ENCODE data around the gene ADPRH.
"Not testable (repeated sequence)": the region's sequence is repeated elsewhere in the genome, so short reads cannot be mapped to it uniquely, and the experiment has no call there.

The ADPRH gene

DNA sequence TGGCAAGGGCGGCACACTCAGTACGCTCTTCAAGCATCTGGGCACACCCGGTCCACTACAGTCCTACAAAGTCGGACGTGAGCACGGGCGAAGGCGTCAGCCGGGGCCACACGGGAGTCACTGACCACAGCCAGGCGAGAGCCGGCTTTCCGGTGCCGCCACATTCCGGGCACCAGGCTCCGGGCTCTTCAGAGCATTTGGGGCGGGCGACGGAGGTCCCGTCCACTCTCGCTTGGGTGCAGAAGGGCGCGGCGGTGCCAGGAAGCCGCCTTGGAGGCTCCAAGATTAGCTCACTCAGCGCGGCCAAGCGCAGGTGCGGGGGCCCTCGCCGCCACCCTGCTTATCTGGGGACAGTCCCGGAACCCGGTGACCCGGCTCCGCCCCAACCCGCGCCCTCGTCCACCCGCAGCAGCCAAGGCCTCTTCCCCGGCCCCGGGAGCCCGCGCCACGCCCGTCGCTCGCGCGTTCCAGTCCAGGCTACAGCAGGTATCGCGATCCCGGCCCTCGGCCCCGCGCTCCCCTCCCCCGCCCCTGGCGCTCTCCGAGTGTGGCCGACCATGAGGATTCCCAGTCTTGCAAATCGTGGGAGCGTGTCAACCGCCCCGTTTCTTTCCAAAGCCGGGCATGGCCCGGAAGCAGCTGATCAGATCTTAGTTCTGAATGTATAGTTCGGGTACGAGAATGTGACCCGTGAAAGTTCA, at the start of gene ADPRH:
Gene ADPRH (plus strand): TSS at position 127 of the 701 bp plus-strand sequence. CDS start 2,678 bp downstream, outside the sequence.
- peak; percentile 39 to 46 for DNase-seq

- DNase-seq, result no peak
These were observed 49.4 kb upstream of the ADPRH start for GRCh38 chr3:119529883-119530282.

DNA sequence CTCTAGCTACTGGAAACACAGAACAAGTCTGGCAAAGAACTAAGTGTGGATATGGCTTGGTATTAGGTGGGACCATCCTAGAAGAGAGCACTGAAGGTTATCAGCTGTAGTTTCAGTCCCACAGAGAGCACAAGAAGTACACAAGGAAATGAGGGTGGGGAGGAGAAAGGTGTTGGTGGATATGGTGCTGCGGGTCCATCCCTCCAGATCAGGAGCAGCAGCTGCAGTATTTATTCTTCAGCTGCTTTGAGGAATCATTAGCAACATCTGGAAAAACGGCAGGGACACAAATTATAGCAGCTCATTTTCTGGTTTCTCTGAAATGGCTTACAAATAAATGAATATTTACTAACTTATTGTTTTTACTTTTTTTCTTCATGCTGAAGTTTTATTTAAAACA, 48.8 kb upstream of the ADPRH start:
- DNase-seq, result no peak

- no peak for DNase-seq
These were observed 48.1 kb upstream of the ADPRH start for GRCh38 chr3:119531151-119531550.

GRCh38 chr3:119534296-119534695, 45.0 kb upstream of the ADPRH start:
- DNase-seq, result no peak

- no peak for DNase-seq
These were observed 42.5 kb upstream of the ADPRH start for GRCh38 chr3:119536757-119537156.

- DNase-seq, result no peak
These were observed 40.5 kb upstream of the ADPRH start for GRCh38 chr3:119538772-119539171.

GRCh38 chr3:119541547-119541946, 37.7 kb upstream of the ADPRH start:
- no peak for DNase-seq

GRCh38 chr3:119542168-119542767, 37.0 kb upstream of the ADPRH start:
- DNase-seq, result no peak

GRCh38 chr3:119543147-119543546, 36.1 kb upstream of the ADPRH start:
- no peak for DNase-seq

DNA sequence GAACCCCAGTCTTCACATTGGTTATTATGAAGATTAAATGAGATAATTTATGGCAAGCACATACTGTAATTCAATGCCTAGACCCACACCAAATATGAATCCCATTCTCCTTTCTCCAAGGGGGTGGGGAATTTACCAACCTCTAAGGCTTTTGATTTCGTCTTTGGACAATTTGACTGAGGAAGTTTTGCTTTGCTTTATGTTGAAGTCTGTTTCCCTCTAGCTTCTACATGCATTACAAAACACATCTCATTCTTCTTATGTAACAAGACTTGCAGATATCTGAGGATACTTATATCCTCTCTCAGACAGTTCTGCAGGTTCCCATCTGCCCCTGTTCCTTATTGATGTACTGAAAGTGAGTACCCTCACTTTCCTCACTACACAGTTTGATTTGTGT, 32.1 kb upstream of the ADPRH start:
- no peak for DNase-seq

DNA sequence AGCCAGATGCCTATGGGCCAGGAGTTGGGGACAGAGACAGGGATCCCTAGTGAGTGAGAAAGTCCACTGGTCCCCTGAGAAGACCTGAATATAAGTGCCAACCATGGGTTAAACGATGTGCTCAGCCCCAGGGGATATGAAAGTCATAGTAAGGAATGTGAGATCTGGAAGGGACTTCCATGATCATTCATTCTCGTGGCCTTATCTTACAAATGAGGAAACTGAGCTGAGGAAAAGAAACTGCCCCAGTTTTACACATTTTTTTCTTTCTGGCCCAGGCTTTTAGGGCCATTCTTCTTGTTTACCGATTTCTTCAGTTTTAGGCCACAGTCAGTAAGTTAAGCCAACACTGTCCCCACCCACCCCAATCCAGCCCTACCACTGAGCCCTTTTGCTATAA, 31.0 kb upstream of the ADPRH start:
- DNase-seq, result no peak

GRCh38 chr3:119550192-119550910, 28.9 kb upstream of the ADPRH start:
- DNase-seq, result no peak

DNA sequence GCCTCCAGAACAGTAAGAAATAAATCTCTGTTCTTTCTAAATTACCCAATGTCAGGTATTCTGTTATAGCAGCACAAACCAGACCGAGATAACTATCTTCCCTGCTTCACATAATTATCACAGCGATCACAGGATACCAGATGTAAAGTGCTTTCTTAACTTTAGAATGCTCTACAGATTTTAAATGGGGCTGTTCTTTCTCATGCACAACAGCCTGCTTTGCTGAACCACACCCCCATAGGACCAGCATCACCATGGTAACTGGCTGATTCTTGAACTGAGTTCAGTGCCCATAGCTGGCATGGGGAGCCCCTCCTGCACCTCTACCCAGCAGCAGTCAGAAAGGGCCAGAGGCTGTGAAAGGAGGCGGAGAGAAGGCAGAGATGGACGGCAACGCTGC, 27.7 kb upstream of the ADPRH start:
- DNase-seq, result no peak

- not testable (repeated sequence) for DNase-seq
These were observed 26.4 kb upstream of the ADPRH start for GRCh38 chr3:119552928-119553327.

- DNase-seq, result no peak
These were observed 25.4 kb upstream of the ADPRH start for GRCh38 chr3:119553823-119554415.

DNA sequence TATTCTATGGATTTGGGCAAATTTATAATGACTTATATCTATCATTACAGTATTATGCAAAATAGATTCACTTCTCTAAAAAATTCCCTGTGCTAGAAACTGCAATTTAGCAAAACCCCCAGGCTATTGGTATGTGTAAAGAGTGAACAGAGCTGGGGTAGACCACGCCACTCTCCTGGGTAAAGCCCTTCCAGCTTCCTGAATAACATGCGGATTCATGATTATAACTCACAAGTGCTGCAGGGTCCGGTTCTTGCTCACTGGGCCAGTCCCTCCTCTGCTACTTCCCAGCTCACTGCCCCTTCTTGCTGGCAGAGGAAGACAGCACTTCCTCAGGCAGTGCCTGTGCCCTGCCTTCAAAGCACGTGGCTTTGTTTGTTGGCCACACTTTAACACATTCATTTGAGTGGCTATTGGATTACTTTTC, 24.0 kb upstream of the ADPRH start:
- DNase-seq, result no peak

GRCh38 chr3:119555929-119556328, 23.4 kb upstream of the ADPRH start:
- DNase-seq, result no peak

DNA sequence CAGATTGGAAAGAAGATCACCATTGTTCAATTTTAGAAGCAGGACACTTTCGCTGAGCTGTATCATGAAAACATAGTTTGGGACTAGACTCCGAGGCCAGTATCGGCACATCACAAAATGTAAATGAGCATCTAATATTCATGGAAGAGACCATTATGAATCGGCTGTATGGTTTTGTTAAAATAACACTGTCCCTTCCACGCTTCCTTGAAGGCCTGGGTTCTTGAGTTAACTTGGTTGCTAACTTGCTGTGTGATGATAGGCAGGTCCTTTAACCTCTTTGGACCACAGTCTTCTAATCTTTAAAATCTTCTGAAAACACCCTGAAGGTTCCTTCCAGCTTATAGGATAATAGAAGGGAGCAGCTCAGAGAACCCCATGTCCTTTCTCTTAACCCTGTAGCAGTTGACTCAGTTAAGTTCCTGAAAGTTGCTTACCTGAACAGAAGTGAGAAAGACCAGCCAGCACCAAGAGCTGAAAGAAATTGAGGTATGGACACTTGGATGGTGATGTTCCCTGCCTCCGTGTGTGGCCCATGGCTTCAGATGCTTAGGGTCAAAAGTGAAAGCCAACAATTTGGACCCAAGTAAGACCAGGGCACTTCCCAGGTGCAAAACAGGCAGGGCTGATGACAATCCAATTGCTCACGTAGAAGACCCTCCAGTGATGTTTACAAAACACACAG, 22.0 kb upstream of the ADPRH start:
- no peak for DNase-seq

DNA sequence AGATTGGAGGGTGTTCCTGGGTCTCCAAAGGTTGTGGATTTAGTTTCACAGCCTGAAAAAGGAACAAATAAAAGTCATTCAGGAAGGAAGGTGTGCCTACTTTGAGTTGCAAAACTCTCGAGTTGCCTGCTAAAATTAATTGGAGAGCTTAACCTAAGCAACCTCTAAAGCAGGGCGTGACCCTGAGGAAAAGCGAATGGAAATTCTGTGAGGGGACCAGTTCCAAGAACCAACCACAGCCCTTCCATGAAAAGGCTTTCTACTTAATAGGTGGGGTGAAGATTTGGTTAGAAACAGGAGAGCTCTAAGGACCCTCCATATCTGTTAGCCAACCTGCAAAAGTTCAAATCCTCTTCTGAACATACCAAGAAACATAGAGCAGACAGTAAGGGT, 21.4 kb upstream of the ADPRH start:
- no peak for DNase-seq

- no peak for DNase-seq
These were observed 20.5 kb upstream of the ADPRH start for GRCh38 chr3:119558626-119559317.

GRCh38 chr3:119559441-119559963, 19.8 kb upstream of the ADPRH start, which contains the start of gene CD80:
CD80 (minus strand) TSS chr3:119559614; CDS start chr3:119557728, 1,886 bp downstream.
- DNase-seq, result peak; percentile 37 to 44

All from stimulated activated CD4-positive, alpha-beta T cell treated with anti-CD3 and anti-CD28 coated beads, Interleukin-4, amount 100 ng/mL, for 4 hours (primary cell).